Tibial artery (tissue), 4 donors: ENCODE results near the gene BRINP1.
"Not testable (repeated sequence)": the region's sequence is repeated elsewhere in the genome, so short reads cannot be mapped to it uniquely, and the experiment has no call there.

Experiments used
- DNase-seq, 2 donors: peaks; one replicate each; pipeline ENCODE4 v3.0.0-alpha.2; 2019
- H3K27ac ChIP-seq, 2 donors: fragments of 200-600 bp; sonication (generic) in 1 of 2; 1 replicate in 1 of 2; 2 replicates in 1 of 2; pipeline ENCODE4 v1.5.1; 2018 to 2019; ENCODE audit warnings: mild to moderate bottlenecking in 1 of 2
- H3K27me3 ChIP-seq, 2 donors: fragments of 200-600 bp; sonication (generic) in 1 of 2; one replicate each; pipeline versions ENCODE4 v1.5.1 to v1.6.0; 2016 to 2019
- H3K36me3 ChIP-seq, 3 donors: fragments of 200-600 bp; sonication (generic) in 2 of 3; one replicate each; pipeline ENCODE4 v1.5.1; 2016 to 2019; ENCODE audit warnings: mild to moderate bottlenecking in 2 of 3
- H3K4me1 ChIP-seq, 4 donors: fragments of 200-600 bp; sonication (generic) in 2 of 4; 1 replicate in 3 of 4; 2 replicates in 1 of 4; pipeline ENCODE4 v1.5.1; 2016 to 2019
- H3K4me3 ChIP-seq, 2 donors: fragments of 200-600 bp; sonication (generic) in 1 of 2; 1 replicate in 1 of 2; 2 replicates in 1 of 2; pipeline ENCODE4 v1.5.1; 2018 to 2019; ENCODE audit warnings: mild to moderate bottlenecking in 2 of 2
- H3K9me3 ChIP-seq, 3 donors: fragments of 200-600 bp; sonication (generic) in 1 of 3; one replicate each; pipeline ENCODE4 v1.5.1; 2016 to 2019
- CTCF ChIP-seq, 2 experiments: fragments of 200-600 bp in 1 of 2; fragments of 450-650 bp in 1 of 2; IDR thresholded peaks; one replicate each; pipeline ENCODE4 v1.5.1; 2017 to 2019; ENCODE audit warnings: antibody characterized with exemption in 2 of 2, mild to moderate bottlenecking in 1 of 2, moderate library complexity in 1 of 2
- intact Hi-C: fragments of 100-400 bp; cut with DNase I; formaldehyde crosslinking; loops from one replicate; pipeline ENCODE4 v1.15.0; 2023; ENCODE audit warnings: low total_unique reads

The BRINP1 gene

DNA sequence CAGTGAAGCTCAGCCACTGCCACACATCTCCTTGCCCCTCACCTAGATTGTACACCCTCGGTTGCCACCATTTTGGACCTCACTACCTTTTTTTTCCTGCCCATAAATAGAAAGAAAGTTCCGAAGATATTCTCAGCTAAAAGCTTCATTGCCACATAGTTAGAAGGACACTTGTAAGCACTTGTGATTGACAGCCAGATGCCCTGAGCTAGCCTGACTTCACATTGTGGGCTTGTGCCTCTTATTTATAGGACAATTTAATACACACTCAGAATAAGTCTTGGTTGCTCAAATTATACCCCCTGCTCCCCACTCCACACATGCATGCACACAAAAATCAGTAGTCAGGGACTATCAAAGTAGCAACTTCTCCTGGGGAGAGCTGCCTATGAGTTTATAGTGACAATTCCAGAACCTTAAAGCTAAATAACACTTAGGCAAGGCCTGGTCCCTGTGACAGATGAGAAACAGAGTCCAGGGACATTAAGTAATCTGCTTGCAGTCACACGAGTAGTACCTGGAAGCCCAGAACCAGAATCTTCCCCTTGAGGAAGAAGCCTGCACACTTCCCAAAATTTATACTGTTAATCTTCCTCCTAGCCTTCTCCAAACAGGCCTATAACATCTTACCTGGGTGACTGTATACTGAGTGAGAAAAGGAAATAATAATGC, 184.8 kb downstream of the BRINP1 start:
- no peak overlapping the region for H3K4me3 ChIP-seq
- no peaks in the 10 kb centered on the region for H3K4me1 ChIP-seq
- no peak overlapping the region for H3K27ac ChIP-seq
- DNase-seq, result no peak
- H3K36me3 ChIP-seq, result no peaks in the 10 kb centered on the region
- no peak for TF ChIP-seq CTCF (IDR thresholded peaks at IDR 0.05)
- H3K27me3 ChIP-seq, result no peaks in the 10 kb centered on the region
- intact Hi-C loops, result no loop called here
- H3K9me3 ChIP-seq, result no peaks in the 10 kb centered on the region

- intact Hi-C loops, result no loop called here
Observed at GRCh38 chr9:119181561-119181960, 187.7 kb downstream of the BRINP1 start.

GRCh38 chr9:119180897-119181296, 188.3 kb downstream of the BRINP1 start:
- Histone ChIP-seq H3K4me3 (no peak overlapping the region), H3K27ac (no peak overlapping the region), H3K4me1 (no peaks in the 10 kb centered on the region), H3K9me3 (no peaks in the 10 kb centered on the region), H3K36me3 (no peaks in the 10 kb centered on the region), H3K27me3 (no peaks in the 10 kb centered on the region)
- no peak for TF ChIP-seq CTCF (IDR thresholded peaks at IDR 0.05)
- intact Hi-C loops, result no loop called here
- no peak for DNase-seq

More at GRCh38 chr9:119181561-119181960, 187.7 kb downstream of the BRINP1 start:
- no peak for TF ChIP-seq CTCF (IDR thresholded peaks at IDR 0.05)
- Histone ChIP-seq H3K27me3 (no peaks in the 10 kb centered on the region), H3K4me1 (no peaks in the 10 kb centered on the region), H3K4me3 (no peak overlapping the region), H3K9me3 (no peaks in the 10 kb centered on the region), H3K27ac (no peak overlapping the region), H3K36me3 (no peaks in the 10 kb centered on the region)
- no peak for DNase-seq

DNA sequence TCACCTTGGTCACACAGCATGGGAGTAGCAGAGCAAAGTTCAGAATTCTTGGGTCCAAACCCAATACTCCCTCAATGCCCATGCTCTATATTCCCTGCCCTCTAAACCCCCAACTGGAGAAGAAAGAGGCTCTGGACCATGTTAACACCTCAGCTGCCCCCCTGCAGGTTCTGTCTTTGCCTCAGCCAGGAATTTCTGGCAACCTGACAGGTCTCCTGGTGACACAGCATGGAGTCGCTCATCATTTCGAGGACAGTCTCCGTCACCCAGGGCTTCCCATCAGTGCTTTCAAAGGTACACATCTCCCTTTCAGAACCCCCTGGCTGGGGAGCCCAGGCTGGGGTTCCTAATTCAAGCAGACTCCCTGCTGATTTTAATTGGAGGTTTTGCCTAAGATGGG, 189.5 kb downstream of the BRINP1 start:
- no peak overlapping the region for H3K27ac ChIP-seq
- no peaks in the 10 kb centered on the region for H3K4me1 ChIP-seq
- H3K27me3 ChIP-seq, result no peaks in the 10 kb centered on the region
- intact Hi-C loops, result no loop called here
- DNase-seq, result no peak
- H3K9me3 ChIP-seq, result no peaks in the 10 kb centered on the region
- H3K36me3 ChIP-seq, result no peaks in the 10 kb centered on the region
- no peak for TF ChIP-seq CTCF (IDR thresholded peaks at IDR 0.05)
- H3K4me3 ChIP-seq, result no peak overlapping the region

- intact Hi-C loops, result no loop called here
- Histone ChIP-seq H3K27me3 (no peaks in the 10 kb centered on the region), H3K4me3 (no peak overlapping the region), H3K27ac (no peak overlapping the region), H3K36me3 (no peaks in the 10 kb centered on the region), H3K9me3 (no peaks in the 10 kb centered on the region), H3K4me1 (no peaks in the 10 kb centered on the region)
- DNase-seq, result no peak
- no peak for TF ChIP-seq CTCF (IDR thresholded peaks at IDR 0.05)
Observed at GRCh38 chr9:119177196-119177595, 192.0 kb downstream of the BRINP1 start.

GRCh38 chr9:119175581-119175980, 193.7 kb downstream of the BRINP1 start:
- no peaks in the 10 kb centered on the region for H3K4me1 ChIP-seq
- no peaks in the 10 kb centered on the region for H3K27me3 ChIP-seq
- no peak overlapping the region for H3K27ac ChIP-seq
- intact Hi-C loops, result no loop called here
- no peak overlapping the region for H3K4me3 ChIP-seq
- H3K9me3 ChIP-seq, result no peaks in the 10 kb centered on the region
- no peak for TF ChIP-seq CTCF (IDR thresholded peaks at IDR 0.05)
- no peak for DNase-seq
- no peaks in the 10 kb centered on the region for H3K36me3 ChIP-seq

DNA sequence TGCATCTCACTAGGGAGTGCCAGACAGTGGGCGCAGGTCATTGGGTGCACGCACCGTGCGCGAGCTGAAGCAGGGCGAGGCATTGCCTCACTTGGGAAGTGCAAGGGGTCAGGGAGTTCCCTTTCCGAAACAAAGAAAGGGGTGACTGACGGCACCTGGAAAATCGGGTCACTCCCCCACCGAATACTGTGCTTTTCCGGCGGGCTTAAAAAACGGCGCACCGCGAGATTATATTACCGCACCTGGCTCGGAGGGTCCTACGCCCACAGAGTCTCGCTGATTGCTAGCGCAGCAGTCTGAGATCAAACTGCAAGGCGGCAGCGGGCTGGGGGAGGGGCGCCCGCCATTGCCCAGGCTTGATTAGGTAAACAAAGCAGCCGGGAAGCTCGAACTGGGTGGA, 200.0 kb downstream of the BRINP1 start:
- H3K27ac ChIP-seq, H3K36me3 ChIP-seq, H3K4me3 ChIP-seq, H3K27me3 ChIP-seq, H3K9me3 ChIP-seq, H3K4me1 ChIP-seq, DNase-seq, intact Hi-C loops: not testable (repeated sequence)
